22Rv1 (cell line): Measurements from ENCODE around the gene DHX35.

Experiments
- CTCF ChIP-seq: fragments of 450-650 bp; IDR thresholded peaks from 2 replicates; pipeline ENCODE4 v1.5.1; 2017; ENCODE audit warnings: mild to moderate bottlenecking
- ZFX ChIP-seq: fragments of 450-650 bp; IDR thresholded peaks from 2 replicates; pipeline ENCODE4 v1.6.1; 2017; ENCODE audit warnings: antibody characterized with exemption, borderline replicate concordance

DNA sequence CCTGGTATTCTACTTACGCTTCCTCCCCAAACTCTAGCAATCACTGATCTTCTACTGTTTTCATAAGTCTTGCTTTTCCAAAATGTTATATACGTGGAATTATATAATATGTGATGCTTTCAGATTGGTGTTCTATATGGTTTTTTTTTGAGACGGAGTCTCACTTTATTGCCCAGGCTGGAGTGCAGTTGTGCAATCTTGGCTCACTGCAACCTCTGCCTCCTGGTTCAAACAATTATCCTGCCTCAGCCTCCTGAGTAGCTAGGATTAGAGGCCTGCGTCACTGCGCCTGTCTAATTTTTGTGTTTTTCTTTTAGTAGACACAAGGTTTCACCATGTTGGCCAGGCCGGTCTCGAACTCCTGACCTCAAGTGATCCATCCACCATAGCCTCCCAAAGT, 46.8 kb upstream of the DHX35 start:
- TF ChIP-seq CTCF, result no peak
- no peak for TF ChIP-seq ZFX
